Fibroblast of gingiva (primary cell): ENCODE data around the gene DNA2.
"Not testable (repeated sequence)": the region's sequence is repeated elsewhere in the genome, so short reads cannot be mapped to it uniquely, and the experiment has no call there.

Experiments used
- DNase-seq: peaks from one replicate; pipeline ENCODE4 v3.0.0-alpha.2; 2011; ENCODE audit warnings: low read depth

The DNA2 gene

GRCh38 chr10:68449698-68450097 is 22.1 kb downstream of the DNA2 start:
- DNase-seq = not testable (repeated sequence)

DNA sequence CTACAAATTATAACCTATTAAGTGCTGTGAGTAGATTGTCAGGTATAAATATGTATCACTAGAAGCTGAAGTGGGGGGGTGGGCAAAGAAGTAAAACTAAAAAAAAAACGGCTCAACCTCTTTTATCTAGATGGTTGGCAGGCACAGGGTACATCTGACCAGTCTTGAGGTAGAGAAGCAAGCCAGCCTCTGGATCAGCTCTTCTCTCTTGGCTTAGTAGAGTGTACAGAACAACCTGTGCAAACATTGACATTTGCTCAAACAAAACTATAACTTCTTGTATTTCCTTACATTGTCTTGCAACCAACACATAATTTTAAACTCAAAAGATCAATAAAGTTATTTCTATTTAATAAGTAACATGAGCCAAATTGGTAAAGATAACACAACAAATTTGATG is 25.6 kb downstream of the DNA2 start:
- DNase-seq = no peak

GRCh38 chr10:68442971-68443370 is 28.8 kb downstream of the DNA2 start:
- no peak for DNase-seq

- DNase-seq = no peak
These were observed 30.9 kb downstream of the DNA2 start for GRCh38 chr10:68440898-68441297.

DNA sequence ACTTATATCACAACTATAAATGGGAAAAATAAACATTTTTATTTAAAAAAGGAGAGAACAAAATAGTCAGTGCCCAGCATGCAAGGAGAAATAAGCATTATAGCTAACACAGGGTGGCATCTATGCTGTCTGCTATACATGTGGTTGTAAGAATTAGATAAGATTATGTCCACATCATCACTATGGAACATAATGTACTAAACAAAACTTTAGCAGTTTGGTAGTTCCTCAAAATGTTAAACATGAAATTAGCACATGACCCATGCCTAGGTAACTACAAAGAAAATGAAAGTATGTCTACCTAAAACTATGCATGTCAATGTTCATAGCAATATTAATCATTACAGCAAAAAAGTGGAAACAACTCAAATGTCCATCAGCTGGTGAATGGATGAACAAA is 36.0 kb downstream of the DNA2 start:
- no peak for DNase-seq

DNA sequence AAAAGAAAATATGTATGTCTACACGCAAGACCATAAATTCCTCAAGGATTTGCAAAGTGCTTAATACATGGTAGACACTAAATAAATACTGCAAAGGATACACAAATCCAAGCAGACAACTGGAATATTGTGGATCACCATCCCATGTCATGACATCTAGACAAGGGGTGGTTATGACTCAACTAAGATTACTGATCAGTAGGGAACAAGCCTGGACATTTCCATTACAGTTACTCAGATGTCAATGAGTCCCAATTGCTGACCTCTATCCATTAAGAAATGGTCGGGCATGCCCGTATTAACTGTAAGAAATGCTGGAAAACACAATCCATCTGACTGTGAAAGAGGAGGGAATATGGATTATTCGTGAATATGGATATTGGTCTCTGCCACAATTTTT is 37.1 kb downstream of the DNA2 start:
- no peak for DNase-seq

GRCh38 chr10:68428396-68429104 is 43.2 kb downstream of the DNA2 start:
- no peak for DNase-seq

GRCh38 chr10:68424454-68425014 is 47.2 kb downstream of the DNA2 start:
- DNase-seq = no peak

DNA sequence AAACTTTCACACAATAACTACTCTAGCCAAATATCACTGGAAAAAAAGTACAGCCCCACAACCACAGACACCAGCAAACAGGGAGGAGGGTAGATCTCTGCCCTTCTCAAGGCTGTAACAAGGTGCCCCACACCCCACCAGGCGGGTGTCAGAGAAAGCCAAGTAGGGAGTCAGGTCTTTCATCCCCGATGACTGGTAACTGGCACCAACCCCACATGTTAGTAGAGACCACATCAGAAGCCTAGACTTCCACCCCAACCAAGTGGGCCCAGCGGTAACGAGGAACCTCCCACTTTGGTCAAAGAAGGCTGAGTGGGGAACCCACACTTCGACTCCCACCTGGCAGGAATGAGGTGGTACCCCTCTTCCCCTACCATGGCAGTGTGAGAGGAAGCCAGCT is 48.3 kb downstream of the DNA2 start:
- DNase-seq = no peak

DNA sequence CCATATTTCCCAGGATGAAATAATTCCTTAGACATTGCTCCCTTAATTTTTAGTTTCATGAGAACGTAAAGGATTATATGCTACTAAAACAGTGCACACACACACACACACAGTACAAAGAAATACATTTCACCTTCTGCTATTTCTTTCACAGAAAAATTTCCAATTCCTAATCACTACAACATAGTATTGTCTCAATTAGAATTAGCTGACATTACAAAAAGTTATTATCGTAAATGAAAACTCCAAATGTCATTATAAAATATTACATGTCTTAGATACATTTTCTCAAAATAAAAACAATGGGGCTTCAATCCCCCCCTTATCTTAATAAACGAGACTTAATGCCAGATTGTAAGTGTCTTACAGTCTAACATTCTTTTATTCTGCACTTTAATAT is 52.4 kb downstream of the DNA2 start:
- no peak for DNase-seq

DNA sequence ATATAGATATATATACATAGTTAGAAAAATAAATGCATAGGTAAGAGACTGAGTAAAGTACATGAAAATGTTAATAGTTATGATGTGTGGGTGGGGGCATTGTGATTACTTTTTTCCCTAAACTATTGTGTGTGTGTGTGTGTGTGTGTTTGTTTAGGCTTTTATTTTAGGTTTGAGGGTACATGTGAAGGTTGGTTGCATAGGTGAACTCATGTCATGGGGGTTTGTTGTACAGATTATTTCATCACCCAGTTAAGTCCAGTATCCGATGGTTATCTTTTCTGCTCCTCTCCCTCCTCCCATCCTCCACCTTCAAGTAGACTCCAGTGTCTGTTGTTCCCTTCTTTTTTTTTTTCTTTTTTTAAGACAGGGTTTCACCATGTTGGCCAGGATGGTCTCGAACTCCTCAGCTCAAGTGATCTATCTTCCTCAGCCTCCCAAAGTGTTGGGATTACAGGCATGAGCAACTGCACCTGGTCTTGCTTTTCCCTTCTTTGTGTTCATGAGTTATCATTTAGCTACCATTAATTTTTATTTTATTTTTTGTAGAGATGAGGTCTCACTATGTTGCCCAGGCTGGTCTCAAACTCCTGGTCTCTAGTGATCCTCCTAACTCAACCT is 62.8 kb downstream of the DNA2 start:
- DNase-seq = no peak

DNA sequence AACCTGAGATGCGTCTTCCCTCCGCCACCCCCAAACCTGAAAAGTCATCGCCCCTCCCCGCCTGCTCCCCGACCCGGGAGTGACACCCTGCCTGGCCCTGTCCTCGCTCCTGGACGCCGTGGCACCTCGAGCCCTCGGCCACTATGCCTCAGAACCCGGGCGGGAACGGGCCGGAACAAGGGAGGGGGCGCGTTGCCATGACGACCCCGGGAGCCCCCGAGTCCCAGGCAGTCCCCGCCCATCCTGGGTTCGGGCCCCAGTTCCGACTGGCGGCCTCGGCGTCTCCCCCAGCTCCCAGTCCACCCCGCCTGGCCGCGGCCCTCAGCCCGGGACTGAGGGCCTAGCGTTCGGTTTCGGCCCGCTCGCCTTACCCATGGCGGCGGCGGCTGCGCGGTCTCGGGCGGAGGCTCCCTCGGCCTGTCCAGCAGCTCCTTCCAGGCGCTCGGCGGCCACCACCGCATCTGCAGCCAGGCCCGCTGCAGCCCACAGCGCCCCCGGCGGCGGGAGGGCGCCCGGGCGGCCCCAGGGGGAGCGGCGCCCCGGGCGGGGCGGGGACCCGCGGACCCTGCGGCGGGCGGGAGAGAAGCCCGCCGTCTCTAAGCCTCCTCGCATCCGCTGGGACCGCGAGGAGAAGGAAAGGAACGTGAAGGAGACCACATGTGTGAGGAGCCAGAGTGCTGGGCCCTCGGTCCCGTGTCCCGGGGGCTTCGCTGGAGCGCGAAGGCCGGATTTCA is 64.8 kb downstream of the DNA2 start, which contains the start of gene RUFY2:
Gene RUFY2, minus strand, starts transcription at position 463 of the 734 bp plus-strand sequence. Its CDS starts 88 bp downstream, at position 375.
- DNase-seq = peak; percentile 76

- DNase-seq = peak; percentile 47
These were observed 65.5 kb downstream of the DNA2 start for GRCh38 chr10:68406111-68406814.

DNA sequence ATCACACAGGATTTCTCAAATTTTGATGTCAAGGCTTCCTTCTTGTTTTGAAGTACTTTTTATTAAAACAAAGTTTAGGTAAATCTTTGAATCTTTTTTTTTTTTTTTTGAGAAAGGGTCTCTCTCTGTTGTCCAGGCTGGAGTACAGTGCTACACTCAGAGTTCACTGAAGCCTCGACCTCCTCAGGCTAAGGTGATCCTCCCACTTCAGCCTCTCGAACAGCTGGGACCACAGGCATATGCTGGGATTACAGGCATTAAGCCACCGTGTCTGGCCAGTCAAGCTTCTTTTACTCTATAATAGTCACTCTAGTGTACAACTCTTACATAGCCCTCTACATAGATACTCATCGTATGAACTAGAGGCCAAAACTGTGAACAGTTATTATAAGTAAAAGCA is 68.1 kb downstream of the DNA2 start:
- DNase-seq = no peak

GRCh38 chr10:68402276-68402675 is 69.5 kb downstream of the DNA2 start:
- no peak for DNase-seq

- DNase-seq = no peak
These were observed 74.8 kb downstream of the DNA2 start for GRCh38 chr10:68397005-68397404.

DNA sequence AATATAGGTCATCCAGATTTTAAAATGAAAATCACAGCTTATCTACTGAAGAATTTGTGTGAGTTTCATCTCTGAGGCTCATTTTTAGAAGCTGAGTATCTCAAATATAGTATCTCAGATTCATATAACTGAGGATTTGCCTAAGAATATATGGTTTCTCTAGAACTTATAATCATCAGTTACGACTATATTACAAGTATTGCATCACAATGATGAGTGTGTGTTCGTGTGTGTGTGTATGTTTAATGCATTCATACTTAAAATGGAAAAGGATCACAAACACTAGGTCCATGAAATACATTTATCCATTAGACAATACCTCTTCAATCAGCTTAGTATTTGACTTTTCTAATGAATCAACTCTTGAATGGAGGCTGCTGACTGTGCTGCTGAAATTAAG is 86.0 kb downstream of the DNA2 start:
- DNase-seq = no peak

DNA sequence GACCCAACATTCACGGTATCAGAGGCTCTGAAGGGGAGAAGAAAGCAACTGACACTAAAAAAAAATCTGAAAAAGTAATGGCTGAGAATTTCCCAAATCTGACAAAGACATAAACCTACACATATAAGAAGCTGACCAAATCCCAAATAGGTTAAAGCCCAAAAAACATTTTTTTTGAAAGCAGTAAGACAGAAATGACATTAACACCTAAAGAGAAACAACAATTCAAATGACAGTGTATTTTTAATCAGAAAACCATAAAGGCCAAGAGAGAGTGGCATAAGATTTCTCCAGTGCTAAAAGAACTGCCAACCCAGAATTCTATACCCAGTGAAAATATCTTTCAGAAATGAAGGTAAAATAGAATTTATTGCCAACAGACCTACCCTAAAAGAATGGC is 100.2 kb downstream of the DNA2 start:
- no peak for DNase-seq

DNA sequence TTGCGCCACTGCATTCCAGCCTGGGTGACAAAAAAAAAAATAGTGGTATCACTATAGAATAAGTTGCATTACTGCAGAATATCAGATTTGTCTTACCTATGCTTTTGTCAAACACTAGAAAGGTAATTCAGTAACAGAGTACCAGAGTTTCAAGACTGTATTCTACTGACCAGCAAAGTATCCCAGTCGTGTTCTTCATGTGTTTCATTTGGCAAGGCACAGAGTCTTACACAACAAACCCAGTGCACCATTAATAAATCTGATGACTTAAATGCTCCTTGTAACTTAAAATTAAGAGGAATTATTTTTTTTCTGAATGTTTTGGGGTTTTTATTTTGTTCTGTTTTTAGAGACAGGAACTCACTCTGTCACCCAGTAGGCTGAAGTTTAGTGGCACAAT is 104.7 kb downstream of the DNA2 start:
- DNase-seq = peak; percentile 29

- DNase-seq = no peak
These were observed 105.2 kb downstream of the DNA2 start for GRCh38 chr10:68366600-68366999.

GRCh38 chr10:68365611-68366010 is 106.2 kb downstream of the DNA2 start:
- DNase-seq = no peak
